Measurements from ENCODE around the gene PDE8B. TPM values are rescaled to one million over a fixed set of nuclear protein-coding genes. Genes with fewer than 3 reads are reported as not detected.

The PDE8B gene
- total RNA-seq, 1 donor from 2014 or later = 0.33 TPM

GRCh38 chr5:77282337-77283027 lies 72.0 kb downstream of the PDE8B start:
- no peak overlapping the region for H3K4me3 ChIP-seq (ENCODE audit: low read depth, low read length)
- DNase-seq (ENCODE audit: low read depth) = no peak
- no peaks in the 10 kb centered on the region for H3K36me3 ChIP-seq (ENCODE audit: control insufficient read depth, insufficient read depth, low read length)
- H3K27me3 ChIP-seq (ENCODE audit: control insufficient read depth, insufficient read depth, low read length) = no peaks in the 10 kb centered on the region
- no peak for TF ChIP-seq CTCF (IDR thresholded peaks at IDR 0.05; ENCODE audit: insufficient read depth, low read length, poor library complexity, severe bottlenecking)

GRCh38 chr5:77285251-77285841 lies 74.9 kb downstream of the PDE8B start:
- H3K4me3 ChIP-seq (ENCODE audit: low read depth, low read length) = no peak overlapping the region
- TF ChIP-seq CTCF (IDR thresholded peaks at IDR 0.05; ENCODE audit: insufficient read depth, low read length, poor library complexity, severe bottlenecking) = no peak
- no peak for DNase-seq (ENCODE audit: low read depth)
- H3K27me3 ChIP-seq (ENCODE audit: control insufficient read depth, insufficient read depth, low read length) = no peaks in the 10 kb centered on the region
- no peaks in the 10 kb centered on the region for H3K36me3 ChIP-seq (ENCODE audit: control insufficient read depth, insufficient read depth, low read length)

- Histone ChIP-seq H3K4me3 (ENCODE audit: low read depth, low read length) (no peak overlapping the region), H3K27me3 (ENCODE audit: control insufficient read depth, insufficient read depth, low read length) (no peaks in the 10 kb centered on the region), H3K36me3 (ENCODE audit: control insufficient read depth, insufficient read depth, low read length) (no peaks in the 10 kb centered on the region)
- TF ChIP-seq CTCF (IDR thresholded peaks at IDR 0.05; ENCODE audit: insufficient read depth, low read length, poor library complexity, severe bottlenecking) = no peak
- no peak for DNase-seq (ENCODE audit: low read depth)
Measured at GRCh38 chr5:77292026-77292757, 81.7 kb downstream of the PDE8B start.

- no peaks in the 10 kb centered on the region for H3K27me3 ChIP-seq (ENCODE audit: control insufficient read depth, insufficient read depth, low read length)
- no peak overlapping the region for H3K4me3 ChIP-seq (ENCODE audit: low read depth, low read length)
- no peak for DNase-seq (ENCODE audit: low read depth)
- H3K36me3 ChIP-seq (ENCODE audit: control insufficient read depth, insufficient read depth, low read length) = no peaks in the 10 kb centered on the region
- TF ChIP-seq CTCF (IDR thresholded peaks at IDR 0.05; ENCODE audit: insufficient read depth, low read length, poor library complexity, severe bottlenecking) = no peak
Measured at GRCh38 chr5:77294185-77294584, 83.7 kb downstream of the PDE8B start.

GRCh38 chr5:77295863-77296378 lies 85.4 kb downstream of the PDE8B start:
- DNase-seq (ENCODE audit: low read depth) = no peak
- H3K27me3 ChIP-seq (ENCODE audit: control insufficient read depth, insufficient read depth, low read length) = no peaks in the 10 kb centered on the region
- no peak for TF ChIP-seq CTCF (IDR thresholded peaks at IDR 0.05; ENCODE audit: insufficient read depth, low read length, poor library complexity, severe bottlenecking)
- H3K4me3 ChIP-seq (ENCODE audit: low read depth, low read length) = no peak overlapping the region
- H3K36me3 ChIP-seq (ENCODE audit: control insufficient read depth, insufficient read depth, low read length) = no peaks in the 10 kb centered on the region

Data from kidney epithelial cell (primary cell).